NCI-H1105 treated with DMSO at 0.1 percent for 48 hours (cell line): ENCODE measurements around the gene CACNG1.
"Not testable (repeated sequence)": the region's sequence is repeated elsewhere in the genome, so short reads cannot be mapped to it uniquely, and the experiment has no call there.

Experiments used
- DNase-seq: peaks from one replicate; lab custom pipeline; 2025; lab: John Stamatoyannopoulos, UW

CACNG1 gene

DNA sequence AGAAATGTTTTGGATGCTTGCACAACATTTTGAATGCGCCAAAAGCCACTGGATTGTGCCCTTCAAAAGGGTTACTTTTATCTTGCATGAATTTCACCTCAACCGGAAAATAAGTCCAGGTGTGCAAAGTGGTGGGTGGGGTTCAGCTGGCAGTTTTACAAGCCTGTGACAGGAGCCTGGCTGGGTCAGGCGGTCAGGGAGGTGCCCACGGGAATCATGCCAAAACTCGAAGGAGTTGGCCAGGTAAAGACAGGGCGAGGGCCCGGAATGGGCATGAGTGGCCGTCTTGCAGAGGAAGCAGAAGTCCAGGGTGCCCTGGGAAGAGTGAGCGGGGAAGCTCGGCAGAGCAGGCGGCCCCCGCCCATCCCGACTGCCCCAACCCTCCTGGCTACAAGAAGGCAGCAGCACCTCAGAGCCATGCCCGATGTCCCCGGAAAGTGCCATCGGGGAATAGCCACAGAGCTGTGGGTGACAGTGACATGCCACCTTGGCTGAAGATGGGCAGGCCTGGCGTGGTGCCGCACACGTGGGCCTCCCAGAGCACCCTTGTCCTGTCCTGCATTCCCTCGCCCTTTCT is 19.1 kb upstream of the CACNG1 start:
- no peak for DNase-seq

DNA sequence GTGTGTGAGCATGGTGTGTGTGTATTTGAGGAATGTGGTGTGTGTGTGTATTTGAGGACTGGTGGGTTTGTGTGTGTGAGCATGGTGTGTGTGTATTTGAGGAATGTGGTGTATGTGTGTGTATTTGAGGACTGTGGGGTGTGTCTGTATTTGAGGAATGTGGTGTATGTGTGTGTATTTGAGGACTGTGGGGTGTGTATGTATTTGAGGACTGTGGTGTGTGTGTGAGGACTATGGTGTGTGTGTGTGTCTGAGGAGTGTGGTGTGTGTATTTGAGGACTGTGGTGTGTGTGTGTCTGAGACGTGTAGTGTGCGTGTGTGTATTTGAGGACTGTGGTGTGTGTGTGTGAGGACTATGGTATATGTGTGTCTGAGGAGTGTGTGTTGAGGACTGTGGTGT is 18.0 kb upstream of the CACNG1 start:
- no peak for DNase-seq

DNA sequence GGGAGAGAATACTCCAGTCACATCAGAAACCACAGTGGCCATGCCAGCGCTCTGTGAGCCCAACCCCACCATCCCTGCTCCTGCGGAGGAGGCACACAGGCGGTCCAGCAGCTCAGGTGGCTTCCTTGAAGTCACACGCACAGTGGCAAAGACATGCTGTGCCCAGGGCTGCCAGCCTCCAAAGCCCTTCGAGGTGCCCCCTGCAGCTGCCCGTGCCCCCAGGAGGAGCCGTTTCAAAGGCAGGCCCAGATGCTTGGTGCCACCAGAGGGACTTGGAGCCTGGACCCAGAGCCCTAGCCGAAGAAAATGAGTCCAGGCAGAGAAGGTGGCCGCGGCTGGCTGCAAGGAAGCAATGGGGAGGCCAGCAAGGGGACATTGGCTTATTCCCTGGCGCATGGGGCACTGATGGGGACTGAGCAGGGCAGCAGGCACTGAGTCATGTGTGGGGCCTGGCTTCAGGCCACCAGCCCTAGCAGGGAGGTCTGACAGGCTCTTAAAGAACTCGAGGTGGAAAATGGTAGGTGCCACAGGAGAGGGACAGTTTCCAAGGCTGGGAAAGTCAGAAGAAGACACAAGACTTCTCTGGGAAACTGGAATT is 17.2 kb upstream of the CACNG1 start:
- no peak for DNase-seq

DNA sequence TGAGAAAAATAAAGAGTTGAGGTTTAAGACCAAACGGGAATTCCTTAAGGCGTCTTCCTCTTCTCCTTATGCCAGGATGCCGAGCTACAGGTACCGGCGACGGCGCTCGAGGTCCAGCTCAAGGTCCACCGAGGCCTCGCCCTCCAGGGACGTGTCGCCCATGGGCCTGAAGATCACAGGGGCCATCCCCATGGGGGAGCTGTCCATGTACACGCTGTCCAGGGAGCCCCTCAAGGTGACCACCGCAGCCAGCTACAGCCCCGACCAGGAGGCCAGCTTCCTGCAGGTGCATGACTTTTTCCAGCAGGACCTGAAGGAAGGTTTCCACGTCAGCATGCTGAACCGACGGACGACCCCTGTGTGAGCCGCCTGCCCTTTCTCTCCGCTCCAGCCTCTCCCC is 13.7 kb upstream of the CACNG1 start:
- DNase-seq, result no peak

DNA sequence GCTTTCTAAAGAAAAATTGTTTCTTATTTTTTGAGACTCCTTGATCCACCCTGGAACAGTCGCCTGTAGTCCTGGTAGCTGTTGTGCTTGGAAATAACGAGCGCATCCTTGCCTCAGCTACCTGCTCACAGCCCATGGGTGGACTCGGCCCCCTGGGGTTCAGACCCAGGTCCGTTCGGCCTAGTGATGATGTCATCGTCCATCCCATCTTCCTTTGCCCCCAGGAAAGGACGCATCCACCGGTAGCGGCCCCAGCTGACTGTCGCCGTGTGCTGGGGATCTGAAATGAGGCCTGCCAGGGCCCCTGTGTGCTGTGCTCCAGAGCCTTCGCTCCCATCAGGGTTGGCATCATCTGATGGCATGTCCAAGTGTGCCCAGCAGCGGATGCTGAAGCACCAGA is 12.0 kb upstream of the CACNG1 start:
- no peak for DNase-seq

DNA sequence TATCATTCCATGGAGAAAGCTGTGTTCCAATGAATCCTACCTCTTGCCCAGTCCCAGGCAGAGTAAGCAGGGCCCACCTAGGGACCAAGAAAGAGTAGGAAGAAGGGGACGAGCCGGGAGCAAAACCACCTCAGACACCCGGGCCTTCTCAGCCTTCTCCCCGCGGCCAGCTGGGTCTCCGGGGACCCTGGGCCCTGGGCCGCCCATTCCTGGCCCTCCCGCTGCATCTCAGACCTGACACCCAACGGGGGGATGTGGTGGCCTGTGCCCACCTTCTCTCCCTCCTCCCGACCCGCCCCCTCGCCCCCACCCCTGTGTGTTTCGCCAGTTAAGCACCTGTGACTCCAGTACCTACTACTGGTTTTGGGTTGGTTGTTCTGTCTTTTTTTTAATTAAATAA is 11.4 kb upstream of the CACNG1 start:
- no peak for DNase-seq

DNA sequence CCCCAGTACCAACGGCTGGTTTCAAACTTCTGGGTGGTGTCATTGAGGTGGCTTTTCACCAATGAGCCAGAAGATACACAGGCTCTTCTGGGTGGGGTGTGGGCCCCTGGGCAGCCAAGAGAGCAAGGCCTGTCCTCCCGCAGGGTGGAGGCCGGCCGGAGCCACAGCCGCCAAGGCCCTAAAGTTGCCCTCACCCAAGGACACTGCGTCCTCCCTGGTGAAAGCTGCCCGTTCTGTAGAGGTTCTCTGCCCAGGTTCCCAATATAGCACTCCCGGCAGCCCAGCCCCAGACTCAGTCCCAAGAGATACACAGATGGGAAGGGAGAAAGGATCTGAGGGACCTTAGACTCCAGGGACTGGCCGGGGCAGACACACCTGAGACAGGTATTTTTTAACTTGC is 10.7 kb upstream of the CACNG1 start:
- DNase-seq, result no peak

DNA sequence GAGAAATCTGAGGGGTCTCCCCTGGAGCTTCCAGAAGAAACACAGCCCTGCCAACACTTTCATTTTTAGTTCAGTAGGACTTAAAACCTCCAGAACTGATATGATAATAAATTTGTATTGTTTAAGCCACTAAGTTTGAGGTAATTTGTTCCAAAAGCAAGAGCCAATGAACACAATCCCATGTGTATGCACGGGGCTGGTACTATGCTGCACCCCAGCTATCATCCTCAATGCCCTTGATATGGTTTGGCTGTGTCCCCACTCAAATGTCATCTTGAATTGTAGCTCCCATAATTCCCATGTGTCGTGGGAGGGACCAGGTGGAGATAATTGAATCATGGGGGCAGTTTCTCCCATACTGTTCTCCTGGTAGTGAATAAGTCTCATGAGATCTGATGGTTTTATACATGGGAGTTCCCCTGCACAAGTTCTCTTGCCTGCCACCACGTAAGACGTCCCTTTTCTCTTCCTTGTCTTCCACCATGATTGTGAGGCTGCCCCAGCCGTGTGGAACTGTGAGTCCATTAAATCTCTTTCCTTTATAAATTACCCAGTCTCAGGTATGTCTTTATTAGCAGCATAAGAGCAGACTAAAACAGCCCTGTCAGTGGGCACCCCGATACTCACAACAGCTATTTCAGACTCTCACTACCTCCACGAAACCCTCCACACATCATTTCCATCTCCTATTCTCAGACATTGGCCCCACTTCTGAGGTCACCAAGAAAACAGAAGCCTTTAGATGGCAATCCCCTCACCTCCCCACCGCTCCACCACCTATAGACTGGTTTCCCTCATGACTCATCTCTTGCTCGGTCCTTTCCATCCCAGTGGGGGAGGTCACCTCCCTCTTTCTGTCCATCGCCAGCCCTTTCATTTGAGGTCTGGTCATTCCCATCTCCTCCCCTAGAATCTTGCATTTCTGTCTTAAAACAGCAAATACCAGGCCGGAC is 8.9 kb upstream of the CACNG1 start:
- no peak for DNase-seq

DNA sequence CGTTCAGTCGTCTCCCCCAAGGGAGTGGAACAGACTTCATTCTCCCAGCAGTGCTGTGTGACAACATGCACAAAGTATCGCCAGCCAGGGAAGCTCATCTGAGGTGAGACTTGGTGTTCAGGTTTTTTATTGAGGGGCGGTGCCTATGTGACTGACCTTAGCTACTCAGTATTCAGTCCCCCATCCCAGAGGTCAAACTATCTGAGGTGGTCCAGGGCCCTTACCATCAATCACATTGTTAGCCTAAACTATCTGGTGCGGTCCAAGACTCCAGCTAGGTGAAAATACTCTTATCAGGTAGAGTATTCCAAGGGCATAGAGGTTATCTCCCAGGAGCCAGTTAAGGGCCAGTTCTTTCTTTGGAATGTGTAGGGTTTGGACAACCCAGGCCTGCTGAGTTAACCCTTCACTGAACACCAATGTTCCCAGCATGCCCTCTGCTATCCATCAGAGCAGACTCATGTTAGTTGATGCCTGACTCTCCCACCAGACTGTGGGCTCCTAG is 5.4 kb upstream of the CACNG1 start:
- no peak for DNase-seq

DNA sequence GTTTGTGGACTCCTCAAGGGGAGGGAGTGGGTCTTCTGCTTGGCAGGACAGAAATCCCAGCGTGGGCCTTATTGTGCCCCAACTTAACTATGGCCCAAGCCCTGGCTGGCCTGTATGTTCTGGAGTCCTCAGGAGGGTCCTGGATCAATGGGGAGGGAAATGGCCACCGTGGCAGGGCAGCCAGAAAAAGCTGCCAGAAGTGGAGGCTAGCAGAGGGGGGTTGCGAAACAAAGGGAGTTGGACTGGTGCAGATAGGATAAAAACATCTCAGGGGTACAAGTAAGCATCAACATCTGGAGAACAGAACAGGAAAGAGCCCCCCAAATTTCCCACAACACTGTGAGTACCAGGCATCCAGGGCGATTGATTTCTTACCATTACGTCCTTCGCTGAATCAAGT is 3.7 kb upstream of the CACNG1 start:
- no peak for DNase-seq

DNA sequence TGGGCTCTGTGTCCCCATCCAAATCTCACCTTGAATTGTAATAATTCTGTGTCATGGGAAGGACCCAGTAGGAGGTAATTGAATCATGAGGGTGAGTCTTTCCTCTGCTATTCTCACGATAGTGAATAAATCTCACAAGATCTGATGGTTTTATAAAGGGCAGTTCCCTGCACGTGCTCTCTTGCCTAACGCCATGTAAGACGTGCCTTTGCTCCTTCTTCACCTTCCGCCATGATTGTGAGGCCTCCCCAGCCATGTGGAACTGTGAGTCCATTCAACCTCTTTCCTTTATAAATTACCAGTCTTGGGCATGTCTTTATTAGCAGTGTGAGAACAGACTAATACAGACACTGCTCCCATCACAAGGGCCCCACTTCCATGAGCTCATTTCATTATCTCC is 3.2 kb upstream of the CACNG1 start:
- not testable (repeated sequence) for DNase-seq

DNA sequence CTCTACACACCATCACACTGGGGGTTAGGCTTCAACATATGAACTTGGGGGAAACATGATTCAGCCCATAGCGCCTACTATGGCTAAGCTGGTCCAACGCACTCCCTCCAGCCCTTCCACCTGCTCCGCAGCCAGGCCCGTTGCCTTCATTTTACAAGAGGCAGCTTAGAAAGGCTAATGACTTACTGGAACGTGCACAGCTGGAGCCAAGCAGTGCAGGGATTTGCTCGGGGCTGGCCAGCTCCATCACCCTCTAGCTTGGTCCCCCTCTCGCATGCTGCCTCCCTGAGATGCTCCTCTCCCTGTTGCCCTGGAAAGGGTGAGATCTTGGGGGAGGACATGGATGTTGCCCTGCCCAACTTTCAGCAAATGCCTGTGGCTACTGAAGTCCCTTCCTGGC is 2.8 kb upstream of the CACNG1 start:
- DNase-seq, result no peak

DNA sequence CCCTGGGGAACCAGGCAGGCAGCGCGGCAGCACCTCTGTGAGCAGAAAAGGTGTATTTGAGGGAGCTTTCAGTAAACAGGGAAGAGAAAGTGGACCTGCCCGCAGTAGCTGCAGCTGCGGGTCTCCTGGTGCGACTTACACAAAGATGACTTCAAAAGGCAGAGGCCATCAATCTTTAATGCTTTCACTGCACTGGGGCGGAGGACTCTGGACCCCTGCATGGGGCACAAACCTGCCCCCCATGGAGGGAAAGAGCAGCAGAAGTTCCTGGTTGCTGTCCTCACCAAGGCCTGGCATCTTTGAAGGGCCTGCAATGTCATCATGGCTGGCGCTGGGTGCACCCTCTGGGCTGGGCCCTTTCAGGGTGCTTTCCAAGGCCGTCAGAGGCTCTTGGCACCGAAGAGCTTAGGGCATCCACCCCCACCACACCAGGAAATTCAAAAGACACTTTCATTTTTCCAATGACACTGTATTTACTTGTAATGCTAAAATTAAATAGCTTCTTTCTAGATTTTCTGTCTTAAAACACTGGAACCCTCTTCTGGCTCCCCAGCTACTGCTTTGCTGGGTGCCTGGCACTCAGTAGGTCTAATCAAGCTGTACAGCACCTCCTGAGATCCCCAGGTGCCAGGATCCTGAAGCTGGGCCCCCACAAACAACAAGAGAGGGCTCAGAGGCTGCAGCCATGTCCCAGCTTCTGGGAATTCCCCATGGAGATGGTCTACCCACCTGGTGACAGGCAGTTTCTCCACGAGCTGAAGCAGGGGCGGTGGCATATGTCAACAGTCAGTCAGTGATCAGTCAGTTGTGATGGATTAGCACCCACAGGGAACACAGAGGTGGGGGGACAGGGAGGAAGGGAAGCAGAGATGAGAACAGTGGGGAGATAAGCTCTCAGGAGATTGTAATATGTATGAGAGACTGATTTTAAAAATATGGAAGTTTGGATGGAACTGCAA is 2.1 kb upstream of the CACNG1 start:
- no peak for DNase-seq

DNA sequence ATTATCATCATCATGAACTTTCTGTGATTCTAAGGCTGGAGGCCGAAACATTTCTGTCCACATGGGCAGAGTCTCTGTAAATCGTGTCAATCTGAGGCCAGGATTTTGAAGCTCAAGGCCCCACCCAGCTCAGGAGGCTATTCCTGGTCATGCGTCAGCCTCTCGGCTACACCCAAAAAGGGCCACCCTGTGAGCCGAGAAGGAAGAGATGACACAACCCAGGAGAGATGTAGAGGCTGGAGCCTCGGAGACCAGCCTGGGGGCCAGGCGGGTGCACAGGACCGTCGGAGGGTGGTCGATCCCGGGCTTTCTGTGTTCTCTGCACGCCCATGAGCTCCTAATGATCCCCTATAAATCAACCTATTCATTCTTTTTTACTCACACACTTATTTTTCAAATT is 1.1 kb upstream of the CACNG1 start:
- DNase-seq, result no peak

DNA sequence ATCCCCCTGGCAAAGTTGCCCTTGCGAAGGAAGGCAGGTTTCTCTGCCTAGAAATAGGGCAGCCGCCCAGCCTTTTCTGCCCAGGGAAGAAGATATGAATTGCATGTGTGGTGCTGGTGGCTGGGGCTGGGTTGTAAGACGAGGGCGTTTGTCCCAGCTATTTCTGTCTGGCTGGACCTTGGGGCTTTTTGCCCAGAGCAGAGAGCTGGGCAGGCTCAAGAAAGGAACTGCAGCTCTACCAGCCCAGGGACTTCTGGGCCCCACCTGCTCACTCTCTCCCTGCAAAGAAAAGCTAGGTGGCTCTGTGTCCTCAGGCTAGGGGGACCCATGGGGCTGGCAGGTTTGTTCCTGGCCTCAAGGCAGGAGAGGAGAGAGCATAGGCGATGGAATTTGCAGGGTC is 586 bp downstream of the CACNG1 start:
- DNase-seq, result no peak

DNA sequence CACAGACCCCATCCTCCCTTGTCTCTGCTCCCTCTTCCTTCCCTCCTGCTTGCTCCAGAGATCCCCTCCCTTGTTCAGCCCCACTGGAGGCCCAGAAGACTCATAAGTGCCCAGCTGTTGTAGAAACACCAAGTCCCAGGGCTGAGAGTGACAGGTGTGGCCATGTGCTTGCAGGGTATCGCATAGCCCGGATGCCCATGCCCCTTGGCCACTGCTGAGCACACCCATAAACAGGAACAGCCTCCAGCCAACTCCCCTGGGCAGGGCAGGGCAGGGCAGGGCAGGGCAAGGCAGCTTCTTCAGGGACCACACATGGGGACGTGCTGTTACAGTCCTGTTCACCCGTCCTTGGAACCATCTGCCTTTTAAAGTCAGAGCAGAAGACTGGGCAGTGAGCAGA is 2.0 kb downstream of the CACNG1 start:
- no peak for DNase-seq

DNA sequence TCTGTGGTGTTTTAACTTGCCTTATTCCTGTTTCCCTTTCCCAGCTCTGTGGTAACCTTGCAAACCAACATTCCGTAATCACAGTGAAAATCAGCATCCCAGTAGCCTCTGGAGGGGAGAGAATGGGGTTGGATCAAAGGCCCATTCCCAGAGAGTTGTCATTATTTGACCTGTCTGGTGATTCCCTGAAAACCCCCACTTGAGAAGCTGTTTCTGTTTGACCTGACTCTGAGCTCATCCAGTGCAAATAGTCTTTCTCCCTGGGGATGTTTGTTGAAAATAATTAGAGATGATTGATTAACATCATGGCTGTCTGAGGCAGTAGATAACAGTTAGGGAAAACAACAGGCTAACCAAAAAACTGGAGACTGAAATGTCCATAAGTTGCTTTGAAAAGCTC is 3.0 kb downstream of the CACNG1 start:
- no peak for DNase-seq

DNA sequence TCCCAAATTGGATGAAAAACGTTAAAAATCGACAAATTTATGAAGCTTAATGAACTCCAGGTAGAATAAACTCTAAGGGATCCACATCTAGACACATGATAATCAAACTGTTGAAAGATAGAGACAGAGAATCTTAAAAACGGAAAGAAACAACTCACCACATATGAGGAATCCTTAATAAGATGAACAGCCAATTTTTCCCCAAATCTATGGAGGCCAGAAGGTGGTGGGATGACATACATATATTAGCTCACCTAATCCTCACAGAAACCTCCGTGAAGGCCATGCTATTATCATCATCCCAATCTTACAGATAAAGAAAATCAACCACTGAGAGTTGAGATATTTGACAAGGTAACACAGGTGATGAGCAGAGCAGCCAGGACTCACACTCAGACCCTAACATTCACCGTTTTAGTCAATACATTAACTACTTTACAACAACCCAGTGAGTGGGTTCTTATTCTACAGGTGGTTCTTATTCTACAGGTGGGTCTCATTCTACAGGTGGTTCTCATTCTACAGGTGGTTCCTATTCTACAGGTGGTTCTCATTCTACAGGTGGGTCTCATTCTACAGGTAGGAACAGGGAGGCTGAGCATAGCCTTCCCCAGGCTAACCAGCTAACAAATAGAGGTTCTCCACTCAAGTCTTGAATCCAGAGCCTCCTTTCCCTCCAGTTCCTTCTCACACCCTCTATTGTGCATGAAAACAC is 4.8 kb downstream of the CACNG1 start:
- no peak for DNase-seq

DNA sequence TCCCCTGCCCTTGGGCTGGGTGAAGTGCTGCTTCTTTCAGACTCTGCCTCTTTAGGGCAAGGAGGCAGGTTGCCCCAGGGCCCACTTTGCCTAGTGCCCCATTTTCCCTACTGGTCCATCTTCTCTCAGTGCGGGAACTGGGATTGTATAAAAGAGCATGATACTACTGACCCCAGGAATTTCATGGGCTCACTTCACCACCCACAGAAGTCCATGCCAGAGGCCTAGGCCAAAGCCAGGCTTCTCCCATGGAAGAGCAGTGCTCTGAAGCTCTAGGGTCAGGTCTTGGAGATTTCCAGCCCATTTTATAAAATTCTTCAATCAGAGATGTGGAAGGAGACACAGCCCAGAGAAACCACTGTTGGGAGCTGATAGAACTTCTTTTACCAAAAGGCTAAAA is 5.7 kb downstream of the CACNG1 start:
- DNase-seq, result no peak

DNA sequence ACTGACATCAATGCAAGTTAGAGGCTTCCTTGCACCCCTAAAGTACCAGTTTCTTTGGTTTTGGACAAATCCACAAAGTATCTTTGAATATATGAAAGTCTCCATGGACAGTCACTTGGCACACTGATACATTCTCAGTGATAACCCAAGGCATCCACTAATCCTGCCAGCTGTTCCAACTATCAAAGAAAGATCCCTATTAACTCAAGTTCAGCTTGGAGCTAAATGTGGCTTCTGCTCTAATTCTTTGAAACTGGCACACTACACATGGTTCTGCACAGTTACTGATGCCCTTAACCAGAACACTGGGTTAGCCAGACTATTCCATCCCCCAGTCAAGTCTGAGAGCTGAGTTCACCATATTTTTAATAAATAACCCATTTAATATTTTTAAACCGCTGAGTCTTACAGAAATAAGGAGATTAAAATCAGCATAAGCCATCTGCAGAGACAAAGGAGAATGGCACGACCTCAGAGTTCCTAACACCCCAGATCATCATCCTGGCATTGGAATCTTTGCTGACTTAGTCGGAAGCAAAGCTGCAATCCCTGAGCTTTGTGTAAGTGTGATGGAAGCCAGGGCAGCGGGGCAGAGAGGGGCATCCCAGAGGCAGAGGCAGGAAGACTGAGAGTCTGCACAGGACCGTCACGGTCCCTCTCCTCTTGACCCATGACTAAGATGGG is 6.3 kb downstream of the CACNG1 start:
- no peak for DNase-seq

DNA sequence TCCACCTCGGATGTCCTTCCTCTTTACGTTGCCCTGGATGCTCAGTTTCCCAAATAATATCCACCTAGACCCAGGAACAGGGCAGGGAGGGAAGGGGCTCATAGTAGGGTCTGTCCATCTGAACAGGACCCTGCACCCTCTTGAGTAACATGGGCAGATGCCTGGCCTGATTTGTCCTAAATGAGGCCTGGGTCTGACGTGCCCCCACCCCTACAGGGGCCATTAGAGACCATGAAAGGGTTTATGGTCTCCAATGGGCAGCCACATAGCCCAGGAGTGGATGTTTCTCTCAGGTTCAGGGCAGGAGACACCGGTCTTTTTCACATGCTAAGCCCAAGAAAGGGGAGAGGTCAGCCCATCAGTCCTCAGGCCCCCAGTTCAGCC is 6.8 kb downstream of the CACNG1 start:
- no peak for DNase-seq
